RWPE2 (cell line): ENCODE results near the gene SULT1E1.

Source experiments
- ATAC-seq: fragments of 200-7000 bp; cut with Tn5 transposase; 3 replicates; pipeline ENCODE4 v1.9.1; 2021; ENCODE audit warnings: low read depth
- DNase-seq: peaks from one replicate; pipeline ENCODE4 v3.0.0-alpha.2; 2020; ENCODE audit warnings: low spot score
- H3K27ac ChIP-seq: fragments of 450-650 bp; 2 replicates; pipeline ENCODE4 v1.5.1; 2017; ENCODE audit warnings: mild to moderate bottlenecking; ENCODE audit not compliant: poor library complexity, severe bottlenecking
- H3K27me3 ChIP-seq: fragments of 250-450 bp; sonication (Bioruptor Pico); 2 replicates; pipeline ENCODE4 v1.5.1; 2021; ENCODE audit warnings: mild to moderate bottlenecking, moderate library complexity; ENCODE audit not compliant: insufficient read depth, poor library complexity, severe bottlenecking
- H3K36me3 ChIP-seq: fragments of 250-450 bp; sonication (Bioruptor Pico); 2 replicates; pipeline ENCODE4 v1.5.1; 2020; ENCODE audit warnings: low read depth, mild to moderate bottlenecking, moderate library complexity
- H3K4me1 ChIP-seq: fragments of 250-450 bp; sonication (Bioruptor Pico); 2 replicates; pipeline ENCODE4 v1.5.1; 2021; ENCODE audit warnings: mild to moderate bottlenecking, moderate library complexity; ENCODE audit not compliant: insufficient read depth, poor library complexity, severe bottlenecking
- H3K4me3 ChIP-seq: fragments of 250-450 bp; sonication (Bioruptor Pico); 2 replicates; pipeline ENCODE4 v1.5.1; 2021; ENCODE audit warnings: mild to moderate bottlenecking, moderate library complexity; ENCODE audit not compliant: severe bottlenecking
- H3K9me3 ChIP-seq: fragments of 250-450 bp; sonication (Bioruptor Pico); 2 replicates; pipeline ENCODE4 v1.5.1; 2021; ENCODE audit warnings: mild to moderate bottlenecking, moderate library complexity; ENCODE audit not compliant: severe bottlenecking
- TF ChIP-seq, protein P1 (sequence below): fragments of 450-650 bp; IDR thresholded peaks from one replicate; pipeline ENCODE4 v1.5.1; 2017; ENCODE audit warnings: mild to moderate bottlenecking, moderate library complexity; ENCODE audit not compliant: poor library complexity, severe bottlenecking

Gene SULT1E1, protein sequence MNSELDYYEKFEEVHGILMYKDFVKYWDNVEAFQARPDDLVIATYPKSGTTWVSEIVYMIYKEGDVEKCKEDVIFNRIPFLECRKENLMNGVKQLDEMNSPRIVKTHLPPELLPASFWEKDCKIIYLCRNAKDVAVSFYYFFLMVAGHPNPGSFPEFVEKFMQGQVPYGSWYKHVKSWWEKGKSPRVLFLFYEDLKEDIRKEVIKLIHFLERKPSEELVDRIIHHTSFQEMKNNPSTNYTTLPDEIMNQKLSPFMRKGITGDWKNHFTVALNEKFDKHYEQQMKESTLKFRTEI

DNA sequence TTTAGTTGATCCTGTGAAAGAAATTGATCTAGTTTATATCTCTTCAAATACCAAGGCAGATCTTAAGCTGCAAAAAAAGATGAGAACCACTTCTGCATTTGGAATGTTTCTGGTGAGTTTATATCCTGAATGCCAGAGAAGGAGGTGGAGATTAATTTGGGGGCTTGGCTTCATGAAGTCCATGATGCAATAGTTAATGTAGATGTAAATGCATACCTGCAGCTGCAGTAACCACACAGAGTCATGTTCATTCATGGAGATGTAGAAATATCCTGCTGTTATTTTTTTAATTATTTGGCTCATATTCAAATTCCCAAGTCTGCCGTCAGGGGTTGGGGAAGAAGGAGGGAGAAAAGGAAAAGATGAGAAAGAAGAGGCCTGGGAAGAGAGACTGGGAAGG is at the start of gene SULT1E1:
Gene SULT1E1 (minus strand): TSS at position 94 of the 400 bp plus-strand sequence. CDS start 2,501 bp downstream, outside the sequence.
- peaks cover 35% of the 10 kb centered on the region for H3K4me1 ChIP-seq
- peak within 1 kb of the TSS; percentile 25 for H3K4me3 ChIP-seq
- H3K36me3 ChIP-seq = peaks cover 18% of the 10 kb centered on the region
- peak within 1 kb of the TSS; percentile 72 for H3K27ac ChIP-seq
- TF ChIP-seq, protein P1, sequence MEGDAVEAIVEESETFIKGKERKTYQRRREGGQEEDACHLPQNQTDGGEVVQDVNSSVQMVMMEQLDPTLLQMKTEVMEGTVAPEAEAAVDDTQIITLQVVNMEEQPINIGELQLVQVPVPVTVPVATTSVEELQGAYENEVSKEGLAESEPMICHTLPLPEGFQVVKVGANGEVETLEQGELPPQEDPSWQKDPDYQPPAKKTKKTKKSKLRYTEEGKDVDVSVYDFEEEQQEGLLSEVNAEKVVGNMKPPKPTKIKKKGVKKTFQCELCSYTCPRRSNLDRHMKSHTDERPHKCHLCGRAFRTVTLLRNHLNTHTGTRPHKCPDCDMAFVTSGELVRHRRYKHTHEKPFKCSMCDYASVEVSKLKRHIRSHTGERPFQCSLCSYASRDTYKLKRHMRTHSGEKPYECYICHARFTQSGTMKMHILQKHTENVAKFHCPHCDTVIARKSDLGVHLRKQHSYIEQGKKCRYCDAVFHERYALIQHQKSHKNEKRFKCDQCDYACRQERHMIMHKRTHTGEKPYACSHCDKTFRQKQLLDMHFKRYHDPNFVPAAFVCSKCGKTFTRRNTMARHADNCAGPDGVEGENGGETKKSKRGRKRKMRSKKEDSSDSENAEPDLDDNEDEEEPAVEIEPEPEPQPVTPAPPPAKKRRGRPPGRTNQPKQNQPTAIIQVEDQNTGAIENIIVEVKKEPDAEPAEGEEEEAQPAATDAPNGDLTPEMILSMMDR = no peak
- no peaks in the 10 kb centered on the region for H3K27me3 ChIP-seq
- H3K9me3 ChIP-seq = no peaks in the 10 kb centered on the region
- DNase-seq (peak; percentile 40), ATAC-seq (peak; percentile 87)

DNA sequence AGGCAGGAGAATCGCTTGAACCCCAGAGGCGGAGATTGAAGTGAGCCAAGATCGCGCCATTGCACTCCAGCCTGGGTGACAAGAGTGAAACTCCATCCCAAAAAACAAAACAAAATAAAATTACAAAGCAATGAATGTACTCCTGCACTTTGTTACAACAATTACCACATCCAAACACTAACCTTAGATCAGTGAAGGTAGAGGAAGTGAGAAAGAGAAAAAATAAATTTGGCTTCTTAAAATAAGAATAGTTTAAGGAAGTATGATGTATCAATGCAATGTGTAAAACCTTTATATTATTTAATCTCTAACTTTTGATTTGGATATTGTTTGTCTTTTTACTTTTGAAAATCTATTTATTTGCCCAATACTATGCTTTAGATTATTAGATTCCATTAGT is 49.2 kb upstream of the SULT1E1 start:
- TF ChIP-seq, protein P1 = no peak
- Histone ChIP-seq H3K27ac (no peak overlapping the region), H3K9me3 (no peaks in the 10 kb centered on the region), H3K36me3 (no peaks in the 10 kb centered on the region), H3K4me3 (no peak overlapping the region), H3K27me3 (no peaks in the 10 kb centered on the region), H3K4me1 (peaks cover 7% of the 10 kb centered on the region)
- ATAC-seq (no peak), DNase-seq (no peak)

DNA sequence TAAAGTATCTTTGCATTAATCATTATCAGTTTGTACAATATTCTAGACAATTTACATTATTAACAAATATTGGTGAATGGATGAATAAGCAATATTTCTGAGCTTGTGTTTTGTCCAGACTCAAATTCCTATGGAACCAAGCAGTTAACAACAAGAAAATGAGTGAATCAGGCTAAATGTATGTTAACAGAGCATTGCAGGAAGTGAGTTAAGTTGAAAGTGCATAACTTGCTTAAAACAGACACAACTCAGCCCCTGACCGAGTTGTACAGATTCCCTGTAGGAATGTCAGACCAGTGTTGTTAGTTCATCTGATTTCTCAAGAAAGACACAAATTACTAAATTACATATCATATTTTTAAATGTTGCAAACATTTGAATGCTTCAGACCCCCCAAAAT is 47.2 kb upstream of the SULT1E1 start:
- H3K36me3 ChIP-seq = no peaks in the 10 kb centered on the region
- DNase-seq (no peak), ATAC-seq (no peak; the same call in 2 of the 3 replicates)
- TF ChIP-seq, protein P1 = no peak
- H3K4me3 ChIP-seq = no peak overlapping the region
- H3K27ac ChIP-seq = no peak overlapping the region
- H3K4me1 ChIP-seq = peaks cover 7% of the 10 kb centered on the region
- no peaks in the 10 kb centered on the region for H3K27me3 ChIP-seq
- no peaks in the 10 kb centered on the region for H3K9me3 ChIP-seq

DNA sequence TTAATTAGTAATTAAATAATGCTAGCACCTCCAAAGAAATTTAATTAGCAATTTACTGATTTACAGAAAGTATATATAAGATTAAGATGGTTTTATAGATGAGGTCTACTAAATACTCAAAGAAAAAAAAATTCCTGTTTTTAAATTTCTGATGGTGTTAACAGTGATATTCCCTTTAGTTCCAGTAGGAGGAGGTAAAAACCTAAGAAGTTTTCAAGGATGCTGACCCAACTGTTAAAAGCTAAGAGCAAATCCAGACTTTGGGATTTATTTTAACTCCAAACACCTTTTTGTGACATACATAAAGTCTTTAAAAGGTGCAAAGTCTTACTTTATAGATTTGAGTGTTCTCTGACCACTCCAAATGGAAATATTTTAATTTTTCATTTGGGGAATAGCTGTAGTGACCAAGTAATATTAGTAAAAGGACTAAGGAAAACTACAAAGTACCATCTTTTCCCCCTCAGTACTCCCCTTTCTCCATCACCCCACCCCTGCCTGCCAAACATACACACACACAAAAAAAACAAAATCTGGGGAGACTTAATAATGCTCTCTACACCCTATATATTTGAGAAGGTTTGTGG is 36.7 kb upstream of the SULT1E1 start:
- Histone ChIP-seq H3K9me3 (no peaks in the 10 kb centered on the region), H3K27me3 (peaks cover 2% of the 10 kb centered on the region), H3K36me3 (no peaks in the 10 kb centered on the region), H3K4me3 (no peak overlapping the region), H3K27ac (no peak overlapping the region), H3K4me1 (no peaks in the 10 kb centered on the region)
- no peak for DNase-seq
- TF ChIP-seq, protein P1 = peak; percentile 64
- ATAC-seq = no peak

DNA sequence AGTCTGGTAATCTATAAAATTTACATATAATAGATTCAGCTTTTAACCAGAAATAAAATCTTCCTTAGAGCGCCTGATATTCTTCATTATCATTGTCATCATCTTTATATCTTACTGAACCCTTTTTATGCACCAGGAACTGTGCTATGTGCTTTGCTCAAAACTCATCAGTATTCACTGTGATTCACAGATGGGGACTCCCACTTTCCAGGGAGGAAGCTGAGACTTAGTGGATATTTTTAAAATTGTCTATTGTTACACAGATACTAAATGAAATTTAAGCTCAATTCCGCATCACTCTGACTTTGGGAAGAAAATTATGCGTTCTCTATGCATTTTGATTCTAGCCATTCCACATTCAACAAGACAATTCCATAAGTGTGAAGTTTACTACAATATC is 34.8 kb upstream of the SULT1E1 start:
- no peaks in the 10 kb centered on the region for H3K27me3 ChIP-seq
- no peaks in the 10 kb centered on the region for H3K4me1 ChIP-seq
- H3K36me3 ChIP-seq = no peaks in the 10 kb centered on the region
- DNase-seq = no peak
- no peak overlapping the region for H3K4me3 ChIP-seq
- TF ChIP-seq, protein P1 = no peak
- no peaks in the 10 kb centered on the region for H3K9me3 ChIP-seq
- H3K27ac ChIP-seq = no peak overlapping the region
- ATAC-seq = no peak
